ENCODE data around the gene KRT31. TPM values are rescaled to one million over a fixed set of nuclear protein-coding genes. Genes with fewer than 3 reads are reported as not detected.
A peak's percentile ranks its signal among the peaks of the same experiment; 100 is the strongest.

KRT31 gene
- total RNA-seq, 1 experiment from 2014 or later, result not detected

- Histone ChIP-seq H3K4me3 (replicated peaks in 1 of 2; ENCODE audit: low read depth in 1 of 2, low read length in 2 of 2) (no peak overlapping the region), H4K20me1 (ENCODE audit: insufficient read depth) (no peaks in the 10 kb centered on the region), H2AFZ (ENCODE audit: low read depth, low read length, poor library complexity, severe bottlenecking) (no peak overlapping the region), H3K4me2 (ENCODE audit: low read length) (peak overlapping the region; percentile 54), H3K27me3 (ENCODE audit: insufficient read depth, low read length) (no peaks in the 10 kb centered on the region), H3K9ac (ENCODE audit: low read length) (no peak overlapping the region), H3K9me3 (ENCODE audit: control insufficient read depth in 1 of 2, insufficient read depth in 1 of 2, low read depth in 1 of 2, low read length in 2 of 2) (no peaks in the 10 kb centered on the region), H3K36me3 (ENCODE audit: control insufficient read depth in 1 of 2, insufficient read depth in 2 of 2, low read length in 2 of 2) (no peaks in the 10 kb centered on the region), H3K9me2 (ENCODE audit: insufficient read depth) (no peaks in the 10 kb centered on the region), H3K27ac (ENCODE audit: low read depth, low read length) (no peak overlapping the region), H3K4me1 (ENCODE audit: control insufficient read depth in 1 of 2, insufficient read depth in 2 of 2, low read length in 2 of 2) (peaks cover 15 to 44% of the 10 kb centered on the region in 2 experiments), H3K79me2 (ENCODE audit: insufficient read depth, low read length) (no peaks in the 10 kb centered on the region)
- ChIA-PET RAD21 (ENCODE audit: low non-redundant PET in 1 of 2, low total read pairs in 2 of 2, uncharacterized antibody in 2 of 2, unreplicated experiment in 2 of 2) (interaction anchor here in 1 of 2 experiments (1.0 kb wide), 1 partner anchor 78 kb away, joined by 5 read pairs; no protein-coding TSS in a partner anchor), CTCF (interaction anchor here (0.6 to 2.1 kb wide), 20 partner anchors 9 to 884 kb away, joined by 3 to 21 read pairs (median 4); partner anchors contain the start of gene KRT15), POLR2A (interaction anchor here (0.6 to 1.3 kb wide), 4 partner anchors 14 to 108 kb away, joined by 3 to 7 read pairs (median 4); no protein-coding TSS in a partner anchor)
- TF ChIP-seq SP1 (IDR thresholded peaks at IDR 0.05; ENCODE audit: low read depth) (peak; percentile 28; the same call in 1 of the 2 replicates), ELF1 (IDR thresholded peaks at IDR 0.05; ENCODE audit: borderline replicate concordance, low read depth) (no peak), FOSL1 (IDR thresholded peaks at IDR 0.05; ENCODE audit: low read depth) (peak; percentile 49; the same call in 1 of the 2 replicates), RAD21 (IDR thresholded peaks at IDR 0.05; ENCODE audit: low read depth) (peak; percentile 62), POLR2A (IDR thresholded peaks at IDR 0.05; ENCODE audit: borderline replicate concordance, extremely low read depth, insufficient read depth, insufficient read length) (no peak), CTCF (IDR thresholded peaks at IDR 0.05 in 2 of 3, conservative IDR thresholded peaks at IDR 0.05 in 1 of 3; ENCODE audit: borderline replicate concordance in 1 of 3, insufficient read depth in 1 of 3, low read depth in 2 of 3, low read length in 2 of 3) (peak; percentile 45 to 81 (median 73); a peak in 5 of 6 replicates)
- ATAC-seq, result peak; percentile 96
- DNase-seq (ENCODE audit: low read depth, low spot score), result no peak
- no TSS peak for BruUV-seq (replicated peaks)
- intact Hi-C loops (cut with micrococcal nuclease), result loop anchor here (10.0 kb wide), 1 partner anchor 77 kb away; no protein-coding TSS in a partner anchor
These were observed 20.2 kb upstream of the KRT31 start for GRCh38 chr17:41417576-41418015.

DNA sequence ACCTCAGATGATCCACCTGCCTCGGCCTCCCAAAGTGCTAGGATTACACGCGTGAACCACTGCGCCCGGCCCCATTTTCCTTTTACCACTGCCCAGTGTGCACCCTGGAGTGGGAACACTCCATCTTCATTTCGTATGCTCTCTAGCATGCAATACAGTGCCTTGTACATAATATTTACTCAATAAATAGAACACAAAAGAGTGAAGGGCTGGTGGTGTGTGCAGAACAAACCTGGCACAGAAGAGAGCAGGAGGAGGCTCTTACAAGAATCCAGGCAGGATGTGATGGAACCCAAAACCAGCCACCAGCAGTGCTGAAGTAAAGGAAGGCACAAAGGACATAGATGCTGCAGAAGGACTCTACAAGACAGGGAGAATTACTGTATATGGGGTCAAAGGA is 19.7 kb upstream of the KRT31 start:
- H3K4me2 ChIP-seq (ENCODE audit: low read length), result peak overlapping the region; percentile 54
- no peaks in the 10 kb centered on the region for H4K20me1 ChIP-seq (ENCODE audit: insufficient read depth)
- ChIA-PET POLR2A (interaction anchor here (0.6 to 1.3 kb wide), 4 partner anchors 13 to 108 kb away, joined by 3 to 7 read pairs (median 4); no protein-coding TSS in a partner anchor), RAD21 (ENCODE audit: low non-redundant PET in 1 of 2, low total read pairs in 2 of 2, uncharacterized antibody in 2 of 2, unreplicated experiment in 2 of 2) (interaction anchor here in 1 of 2 experiments (1.0 kb wide), 1 partner anchor 78 kb away, joined by 5 read pairs; no protein-coding TSS in a partner anchor), CTCF (interaction anchor here (0.6 to 2.1 kb wide), 19 partner anchors 9 to 884 kb away, joined by 3 to 21 read pairs (median 4); partner anchors contain the start of gene KRT15)
- H2AFZ ChIP-seq (ENCODE audit: low read depth, low read length, poor library complexity, severe bottlenecking), result no peak overlapping the region
- H3K79me2 ChIP-seq (ENCODE audit: insufficient read depth, low read length), result no peaks in the 10 kb centered on the region
- ATAC-seq (peak; percentile 31), DNase-seq (ENCODE audit: low read depth, low spot score) (no peak)
- intact Hi-C loops (cut with micrococcal nuclease), result loop anchor here (10.0 kb wide), 1 partner anchor 78 kb away; no protein-coding TSS in a partner anchor
- BruUV-seq (replicated peaks), result no TSS peak
- no peaks in the 10 kb centered on the region for H3K36me3 ChIP-seq (ENCODE audit: control insufficient read depth in 1 of 2, insufficient read depth in 2 of 2, low read length in 2 of 2)
- no peak overlapping the region for H3K4me3 ChIP-seq (replicated peaks in 1 of 2; ENCODE audit: low read depth in 1 of 2, low read length in 2 of 2)
- TF ChIP-seq EZH2 (IDR thresholded peaks at IDR 0.05) (no peak), SP1 (IDR thresholded peaks at IDR 0.05; ENCODE audit: low read depth) (no peak), FOSL1 (IDR thresholded peaks at IDR 0.05; ENCODE audit: low read depth) (no peak), RAD21 (IDR thresholded peaks at IDR 0.05; ENCODE audit: low read depth) (no peak), CEBPB (IDR thresholded peaks at IDR 0.05; ENCODE audit: low read depth) (no peak), SRF (IDR thresholded peaks at IDR 0.05; ENCODE audit: low read depth) (no peak), POLR2A (IDR thresholded peaks at IDR 0.05; ENCODE audit: borderline replicate concordance, extremely low read depth, insufficient read depth, insufficient read length) (no peak), TCF7L2 (IDR thresholded peaks at IDR 0.05; ENCODE audit: borderline replicate concordance, extremely low read depth, insufficient read depth, insufficient read length) (no peak), YY1 (IDR thresholded peaks at IDR 0.05; ENCODE audit: extremely low read depth, insufficient replicate concordance, low read depth, low read length) (no peak), ZNF274 (IDR thresholded peaks at IDR 0.05; ENCODE audit: low read depth, low read length) (no peak)
- TF ChIP-seq, protein P1, sequence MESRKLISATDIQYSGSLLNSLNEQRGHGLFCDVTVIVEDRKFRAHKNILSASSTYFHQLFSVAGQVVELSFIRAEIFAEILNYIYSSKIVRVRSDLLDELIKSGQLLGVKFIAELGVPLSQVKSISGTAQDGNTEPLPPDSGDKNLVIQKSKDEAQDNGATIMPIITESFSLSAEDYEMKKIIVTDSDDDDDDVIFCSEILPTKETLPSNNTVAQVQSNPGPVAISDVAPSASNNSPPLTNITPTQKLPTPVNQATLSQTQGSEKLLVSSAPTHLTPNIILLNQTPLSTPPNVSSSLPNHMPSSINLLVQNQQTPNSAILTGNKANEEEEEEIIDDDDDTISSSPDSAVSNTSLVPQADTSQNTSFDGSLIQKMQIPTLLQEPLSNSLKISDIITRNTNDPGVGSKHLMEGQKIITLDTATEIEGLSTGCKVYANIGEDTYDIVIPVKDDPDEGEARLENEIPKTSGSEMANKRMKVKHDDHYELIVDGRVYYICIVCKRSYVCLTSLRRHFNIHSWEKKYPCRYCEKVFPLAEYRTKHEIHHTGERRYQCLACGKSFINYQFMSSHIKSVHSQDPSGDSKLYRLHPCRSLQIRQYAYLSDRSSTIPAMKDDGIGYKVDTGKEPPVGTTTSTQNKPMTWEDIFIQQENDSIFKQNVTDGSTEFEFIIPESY (IDR thresholded peaks at IDR 0.05; ENCODE audit: extremely low read depth, insufficient replicate concordance, low read length), result no peak
- TF ChIP-seq, protein P2, sequence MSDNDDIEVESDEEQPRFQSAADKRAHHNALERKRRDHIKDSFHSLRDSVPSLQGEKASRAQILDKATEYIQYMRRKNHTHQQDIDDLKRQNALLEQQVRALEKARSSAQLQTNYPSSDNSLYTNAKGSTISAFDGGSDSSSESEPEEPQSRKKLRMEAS (IDR thresholded peaks at IDR 0.05), result no peak
- H3K27ac ChIP-seq (ENCODE audit: low read depth, low read length), result no peak overlapping the region
- peaks cover 15 to 44% of the 10 kb centered on the region in 2 experiments for H3K4me1 ChIP-seq (ENCODE audit: control insufficient read depth in 1 of 2, insufficient read depth in 2 of 2, low read length in 2 of 2)
- H3K27me3 ChIP-seq (ENCODE audit: insufficient read depth, low read length), result no peaks in the 10 kb centered on the region
- no peak overlapping the region for H3K9ac ChIP-seq (ENCODE audit: low read length)
- H3K9me2 ChIP-seq (ENCODE audit: insufficient read depth), result no peaks in the 10 kb centered on the region
- H3K9me3 ChIP-seq (ENCODE audit: control insufficient read depth in 1 of 2, insufficient read depth in 1 of 2, low read depth in 1 of 2, low read length in 2 of 2), result no peaks in the 10 kb centered on the region

Measured in HCT116 (cell line).